Panc1 (cell line): ENCODE data around the gene OR9Q2. TPM values are rescaled to one million over a fixed set of nuclear protein-coding genes. Genes with fewer than 3 reads are reported as not detected.

Experiments used
- ATAC-seq: fragments of 200-7000 bp; cut with Tn5 transposase; 2 replicates; pipeline ENCODE4 v1.9.1; 2020; ENCODE audit warnings: mild to moderate bottlenecking, moderate library complexity
- Bru-seq: library from RNA; stranded (reverse); fragments of 400-500 nt; gene quantifications from one replicate; lab custom pipeline; 2021; lab: Mats Ljungman, UMichigan
- BruChase-seq, 2 experiments: library from RNA; stranded (reverse); fragments of 400-500 nt; gene quantifications; one replicate each; lab custom pipeline; 2021; lab: Mats Ljungman, UMichigan
- BruUV-seq: library from RNA; stranded (reverse); fragments of 400-500 nt; replicated peaks from 2 replicates; lab custom pipeline; 2021; lab: Mats Ljungman, UMichigan
- CTCF ChIA-PET: fragments of 300-600 bp; sonication (Branson Sonifier 250); formaldehyde crosslinking; loops from one replicate; lab custom pipeline; 2022; ENCODE audit warnings: antibody characterized with exemption; lab: Charles Lee
- POLR2A ChIA-PET: fragments of 300-600 bp; sonication (Branson Sonifier 250); formaldehyde crosslinking; loops from one replicate; lab custom pipeline; 2022; ENCODE audit warnings: antibody characterized with exemption; lab: Charles Lee
- DNase-seq: peaks from one replicate; pipeline ENCODE4 v3.0.0-alpha.2; 2010; ENCODE audit warnings: low read depth, low spot score
- H3K27ac ChIP-seq: 2 replicates; pipeline ENCODE4 v1.5.1; 2011; ENCODE audit warnings: mild to moderate bottlenecking, low read length, inconsistent platforms
- H3K27me3 ChIP-seq: fragments of 200-500 bp; sonication (Bioruptor generic); 2 replicates; pipeline ENCODE4 v1.6.0; 2014; ENCODE audit warnings: low read length, inconsistent platforms; ENCODE audit not compliant: control insufficient read depth, insufficient read depth
- H3K36me3 ChIP-seq: fragments of 200-500 bp; sonication (Bioruptor generic); 2 replicates; pipeline ENCODE4 v1.5.1; 2014; ENCODE audit warnings: inconsistent platforms, mild to moderate bottlenecking, low read length, moderate library complexity; ENCODE audit not compliant: control insufficient read depth, insufficient read depth
- H3K4me1 ChIP-seq: 2 replicates; pipeline ENCODE4 v1.5.1; 2011; ENCODE audit warnings: inconsistent platforms, mild to moderate bottlenecking, low read length, moderate library complexity; ENCODE audit not compliant: control insufficient read depth, insufficient read depth
- H3K4me3 ChIP-seq, 2 experiments: 2 replicates each; pipeline ENCODE4 v1.5.1; 2011 to 2012; ENCODE audit warnings: low read depth in 2 of 2, low read length in 2 of 2, mild to moderate bottlenecking in 2 of 2, inconsistent platforms in 1 of 2, moderate library complexity in 1 of 2
- H3K9me3 ChIP-seq: fragments of 200-500 bp; sonication (Bioruptor generic); 2 replicates; pipeline ENCODE4 v1.5.1; 2014; ENCODE audit warnings: low read depth, mild to moderate bottlenecking, inconsistent platforms, low read length, moderate library complexity; ENCODE audit not compliant: control insufficient read depth, insufficient read depth
- CTCF ChIP-seq: fragments of 450-650 bp; IDR thresholded peaks from 2 replicates; pipeline ENCODE4 v1.5.1; 2017; ENCODE audit warnings: mild to moderate bottlenecking
- POLR2AphosphoS5 ChIP-seq: IDR thresholded peaks from 2 replicates; pipeline ENCODE4 v1.6.1; 2012; ENCODE audit warnings: mild to moderate bottlenecking, low read depth, low read length, moderate library complexity
- REST ChIP-seq, 2 experiments: IDR thresholded peaks; 2 replicates each; pipeline ENCODE4 v1.6.1; 2011 to 2012; ENCODE audit warnings: low read depth in 2 of 2, control low read depth in 1 of 2, low read length in 1 of 2, mild to moderate bottlenecking in 1 of 2, moderate library complexity in 1 of 2; ENCODE audit not compliant: insufficient read depth in 1 of 2
- SIN3A ChIP-seq: IDR thresholded peaks from 2 replicates; pipeline ENCODE4 v1.6.1; 2012; ENCODE audit warnings: low read depth, mild to moderate bottlenecking, low read length, moderate library complexity, borderline replicate concordance; ENCODE audit not compliant: insufficient read depth
- TCF7L2 ChIP-seq: IDR thresholded peaks from 2 replicates; pipeline ENCODE4 v1.6.1; 2011; ENCODE audit warnings: mild to moderate bottlenecking, low read depth, low read length, inconsistent platforms
- in situ Hi-C: cut with HindIII; loops from 2 replicates; pipeline ENCODE4 v1.10.0; 2016; ENCODE audit warnings: low sequenced_read_pairs, low pct_unique_long_range_greater_than_20kb
- intact Hi-C: fragments of 100-400 bp; cut with micrococcal nuclease; formaldehyde crosslinking; loops from one replicate; pipeline ENCODE4 v1.10.0; 2022; ENCODE audit not compliant: unreplicated experiment
- long read RNA-seq: library from polyadenylated mRNA; unstranded; transcript quantifications from one replicate; pipeline ENCODE4 v2.0.0, GENCODE V29; 2021; ENCODE audit not compliant: unreplicated experiment
- polyA plus RNA-seq: library from polyadenylated mRNA; unstranded; fragments of >200 nt; gene quantifications from one replicate; pipeline ENCODE4 v1.2.1, GENCODE V29; 2012; ENCODE audit warnings: missing spikeins; ENCODE audit not compliant: insufficient read length
- total RNA-seq: library from RNA; stranded (reverse); gene quantifications from one replicate; pipeline ENCODE4 v1.2.1, GENCODE V29; 2021; ENCODE audit not compliant: unreplicated experiment

The OR9Q2 gene
- not detected for total RNA-seq
- polyA plus RNA-seq: not detected
- Bru-seq, nascent RNA: not detected
- BruChase-seq, experiment 1, labeled RNA remaining after a 2-hour chase: not detected
- BruChase-seq, experiment 2, labeled RNA remaining after a 6-hour chase: percentile 13 among the genes with signal in this experiment
- long read RNA-seq: 0 reads

- BruUV-seq: no TSS peak
- H3K27me3 ChIP-seq: no peaks in the 10 kb centered on the region
- no peak within 1 kb of the TSS for H3K27ac ChIP-seq
- CTCF ChIA-PET: no interaction called here
- POLR2A ChIA-PET: no interaction called here
- H3K4me1 ChIP-seq: no peaks in the 10 kb centered on the region
- intact Hi-C loops: no loop called here
- DNase-seq: no peak
- H3K4me3 ChIP-seq: no peak within 1 kb of the TSS
- in situ Hi-C loops: no loop called here
- TF ChIP-seq CTCF: no peak
- no peak for TF ChIP-seq POLR2AphosphoS5
- H3K36me3 ChIP-seq: no peaks in the 10 kb centered on the region
- no peaks in the 10 kb centered on the region for H3K9me3 ChIP-seq
- no peak for ATAC-seq
Measured at GRCh38 chr11:58188770-58189169, at the start of gene OR9Q2. OR9Q2 (plus strand) TSS chr11:58189070; CDS start chr11:58190491, 1,421 bp downstream.

- ChIA-PET POLR2A (no interaction called here), CTCF (no interaction called here)
- Histone ChIP-seq H3K36me3 (no peaks in the 10 kb centered on the region), H3K4me1 (no peaks in the 10 kb centered on the region), H3K27ac (no peak overlapping the region), H3K27me3 (no peaks in the 10 kb centered on the region), H3K9me3 (no peaks in the 10 kb centered on the region), H3K4me3 (no peak overlapping the region)
- ATAC-seq: no peak
- DNase-seq: no peak
- in situ Hi-C loops: no loop called here
- intact Hi-C loops: no loop called here
- BruUV-seq: no TSS peak
- TF ChIP-seq REST (IDR thresholded peaks at IDR 0.05; ENCODE audit: insufficient read depth in 1 of 2, low read depth in 2 of 2, low read length in 1 of 2): no peak
- TF ChIP-seq TCF7L2: no peak
- TF ChIP-seq SIN3A: no peak
- TF ChIP-seq CTCF: no peak
- no peak for TF ChIP-seq POLR2AphosphoS5
Measured at GRCh38 chr11:58142761-58143160, 46.1 kb upstream of the OR9Q2 start.
